ENCODE measurements around the gene ARMH4.

Gene ARMH4

DNA sequence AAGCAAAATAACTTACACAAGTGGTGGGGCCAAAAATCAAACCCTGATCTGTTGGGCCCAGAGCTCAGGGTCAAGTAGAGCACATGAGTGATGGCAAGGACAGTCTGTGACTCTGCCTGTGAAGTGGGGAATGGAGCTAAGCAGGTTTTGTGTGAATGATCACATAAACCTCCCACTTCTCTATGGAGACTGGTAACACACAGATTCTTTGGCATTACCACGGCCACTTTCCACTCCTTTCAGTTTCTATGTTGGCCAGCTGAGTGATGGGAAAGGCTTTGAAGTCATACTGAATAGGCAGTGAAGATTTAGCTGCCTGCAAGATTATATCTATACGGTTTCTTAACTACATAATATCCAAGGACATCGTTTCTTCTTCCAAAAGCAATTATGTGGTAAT is 97.9 kb downstream of the ARMH4 start:
- H3K4me3 ChIP-seq (ENCODE audit: control insufficient read depth, low read depth, low read length): no peak overlapping the region
- TF ChIP-seq, protein P1, sequence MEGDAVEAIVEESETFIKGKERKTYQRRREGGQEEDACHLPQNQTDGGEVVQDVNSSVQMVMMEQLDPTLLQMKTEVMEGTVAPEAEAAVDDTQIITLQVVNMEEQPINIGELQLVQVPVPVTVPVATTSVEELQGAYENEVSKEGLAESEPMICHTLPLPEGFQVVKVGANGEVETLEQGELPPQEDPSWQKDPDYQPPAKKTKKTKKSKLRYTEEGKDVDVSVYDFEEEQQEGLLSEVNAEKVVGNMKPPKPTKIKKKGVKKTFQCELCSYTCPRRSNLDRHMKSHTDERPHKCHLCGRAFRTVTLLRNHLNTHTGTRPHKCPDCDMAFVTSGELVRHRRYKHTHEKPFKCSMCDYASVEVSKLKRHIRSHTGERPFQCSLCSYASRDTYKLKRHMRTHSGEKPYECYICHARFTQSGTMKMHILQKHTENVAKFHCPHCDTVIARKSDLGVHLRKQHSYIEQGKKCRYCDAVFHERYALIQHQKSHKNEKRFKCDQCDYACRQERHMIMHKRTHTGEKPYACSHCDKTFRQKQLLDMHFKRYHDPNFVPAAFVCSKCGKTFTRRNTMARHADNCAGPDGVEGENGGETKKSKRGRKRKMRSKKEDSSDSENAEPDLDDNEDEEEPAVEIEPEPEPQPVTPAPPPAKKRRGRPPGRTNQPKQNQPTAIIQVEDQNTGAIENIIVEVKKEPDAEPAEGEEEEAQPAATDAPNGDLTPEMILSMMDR (IDR thresholded peaks at IDR 0.05; ENCODE audit: control insufficient read depth, insufficient read depth, low read depth, low read length, missing control alignments): no peak
- DNase-seq (ENCODE audit: low read depth): no peak

GRCh38 chr14:58048219-58048618 is 103.8 kb downstream of the ARMH4 start:
- TF ChIP-seq, protein P1 (IDR thresholded peaks at IDR 0.05; ENCODE audit: control insufficient read depth, insufficient read depth, low read depth, low read length, missing control alignments): no peak
- no peak for DNase-seq (ENCODE audit: low read depth)
- H3K4me3 ChIP-seq (ENCODE audit: control insufficient read depth, low read depth, low read length): no peak overlapping the region

DNA sequence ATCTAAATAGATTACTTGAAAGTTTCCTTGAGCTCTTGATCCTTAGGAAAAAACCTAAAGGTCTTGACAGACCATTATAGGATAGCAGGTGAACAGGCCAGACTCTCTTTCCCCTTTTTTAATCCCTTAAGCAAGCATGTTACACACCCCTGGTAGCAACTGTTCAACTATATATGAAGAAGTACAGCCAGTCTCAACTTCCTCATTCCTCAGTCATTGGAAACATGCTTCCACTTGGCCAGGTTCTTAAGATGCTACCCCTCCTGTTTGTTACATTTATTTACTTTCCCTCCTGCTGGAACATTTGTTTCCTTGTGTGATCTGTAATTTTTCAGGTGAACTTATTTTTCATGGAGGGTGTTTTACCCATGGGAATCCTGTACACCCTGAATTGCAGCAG is 124.1 kb downstream of the ARMH4 start:
- H3K4me3 ChIP-seq (ENCODE audit: control insufficient read depth, low read depth, low read length): no peak overlapping the region
- no peak for DNase-seq (ENCODE audit: low read depth)
- TF ChIP-seq, protein P1 (IDR thresholded peaks at IDR 0.05; ENCODE audit: control insufficient read depth, insufficient read depth, low read depth, low read length, missing control alignments): no peak

- DNase-seq (ENCODE audit: low read depth): no peak
- TF ChIP-seq, protein P1 (IDR thresholded peaks at IDR 0.05; ENCODE audit: control insufficient read depth, insufficient read depth, low read depth, low read length, missing control alignments): no peak
These were observed 125.0 kb downstream of the ARMH4 start for GRCh38 chr14:58026967-58027366.

DNA sequence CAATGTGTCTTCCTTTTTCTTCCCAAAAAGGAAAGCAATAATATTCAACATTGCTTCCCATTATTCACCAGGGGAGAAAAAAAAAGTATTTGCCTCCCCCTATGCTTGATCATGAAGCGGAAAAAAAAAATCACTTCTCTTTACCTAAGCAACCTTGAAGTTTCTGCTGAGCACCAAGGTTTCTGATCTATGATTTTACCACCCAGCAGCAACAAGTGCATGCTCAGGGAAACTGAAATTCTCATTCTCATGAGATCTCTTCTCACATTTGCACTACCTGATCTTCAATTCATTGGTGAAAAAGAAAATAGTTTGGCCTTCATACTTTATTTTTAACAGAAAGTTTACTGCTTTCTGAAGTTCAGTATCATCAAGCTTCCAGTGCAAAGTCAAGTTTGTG is 125.8 kb downstream of the ARMH4 start:
- no peak overlapping the region for H3K4me3 ChIP-seq (ENCODE audit: control insufficient read depth, low read depth, low read length)
- DNase-seq (ENCODE audit: low read depth): no peak
- TF ChIP-seq, protein P1 (IDR thresholded peaks at IDR 0.05; ENCODE audit: control insufficient read depth, insufficient read depth, low read depth, low read length, missing control alignments): no peak

More at GRCh38 chr14:58026967-58027366, 125.0 kb downstream of the ARMH4 start:
- no peak overlapping the region for H3K4me3 ChIP-seq (ENCODE audit: control insufficient read depth, low read depth, low read length)

- TF ChIP-seq, protein P1 (IDR thresholded peaks at IDR 0.05; ENCODE audit: control insufficient read depth, insufficient read depth, low read depth, low read length, missing control alignments): no peak
- no peak overlapping the region for H3K4me3 ChIP-seq (ENCODE audit: control insufficient read depth, low read depth, low read length)
- DNase-seq (ENCODE audit: low read depth): no peak
These were observed 137.2 kb downstream of the ARMH4 start for GRCh38 chr14:58014778-58015177.

DNA sequence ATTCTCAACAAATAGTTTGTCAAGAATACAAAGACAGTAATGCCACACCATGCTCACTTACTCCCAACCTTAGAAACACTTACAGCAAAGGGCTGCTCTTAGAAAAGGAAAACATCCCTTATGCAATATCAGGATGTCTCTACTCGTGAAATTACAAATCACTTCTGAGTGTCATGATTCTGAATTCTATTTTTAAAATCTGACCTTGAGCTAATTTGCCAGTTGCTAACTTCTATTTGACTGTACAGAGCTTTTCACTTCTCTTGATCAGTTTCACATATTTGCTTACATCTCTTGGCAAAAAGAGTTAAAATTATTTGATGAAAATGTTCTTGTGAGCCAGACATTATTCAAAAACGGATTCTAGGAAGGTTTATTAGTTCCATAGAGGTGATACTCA is 149.4 kb downstream of the ARMH4 start:
- no peak for DNase-seq (ENCODE audit: low read depth)
- TF ChIP-seq, protein P1 (IDR thresholded peaks at IDR 0.05; ENCODE audit: control insufficient read depth, insufficient read depth, low read depth, low read length, missing control alignments): no peak
- no peak overlapping the region for H3K4me3 ChIP-seq (ENCODE audit: control insufficient read depth, low read depth, low read length)
